HAP-1 (cell line): Measurements from ENCODE around the gene ADGRL2.
"Not testable (repeated sequence)": the region's sequence is repeated elsewhere in the genome, so short reads cannot be mapped to it uniquely, and the experiment has no call there.

ENCODE experiments used
- DNase-seq, 2 experiments: peaks; one replicate each; pipeline ENCODE4 v3.0.0-alpha.2; 2016 to 2020; ENCODE audit warnings: low spot score in 2 of 2
- H3K27me3 ChIP-seq: fragments of 250-450 bp; sonication (Bioruptor Pico); 2 replicates; pipeline ENCODE4 v1.5.1; 2020; ENCODE audit warnings: low read depth, mild to moderate bottlenecking, moderate library complexity
- H3K36me3 ChIP-seq: fragments of 250-450 bp; sonication (Bioruptor Pico); replicated peaks from 2 replicates; pipeline ENCODE4 v1.5.1; 2020; ENCODE audit warnings: mild to moderate bottlenecking
- H3K4me1 ChIP-seq: fragments of 250-450 bp; sonication (Bioruptor Pico); 2 replicates; pipeline ENCODE4 v1.5.1; 2020; ENCODE audit warnings: mild to moderate bottlenecking
- H3K4me3 ChIP-seq: fragments of 250-450 bp; sonication (Bioruptor Pico); 2 replicates; pipeline ENCODE4 v1.5.1; 2020; ENCODE audit warnings: mild to moderate bottlenecking, moderate library complexity
- H3K9me3 ChIP-seq: fragments of 250-450 bp; sonication (Bioruptor Pico); 2 replicates; pipeline ENCODE4 v1.5.1; 2020; ENCODE audit warnings: mild to moderate bottlenecking, moderate library complexity
- in situ Hi-C: fragments of 300-500 bp; cut with MboI; formaldehyde crosslinking; loops from 3 replicates; pipeline ENCODE4 v1.14.3; 2020; ENCODE audit warnings: low sequenced_read_pairs, inconsistent platforms, mixed read lengths

Gene ADGRL2

GRCh38 chr1:81847063-81847462 is 46.3 kb downstream of the ADGRL2 start:
- H3K9me3 ChIP-seq, result no peaks in the 10 kb centered on the region
- H3K4me1 ChIP-seq, result peaks cover 26% of the 10 kb centered on the region
- no peaks in the 10 kb centered on the region for H3K27me3 ChIP-seq
- in situ Hi-C loops, result no loop called here
- DNase-seq, result no peak
- H3K4me3 ChIP-seq, result no peak overlapping the region
- H3K36me3 ChIP-seq, result no peaks in the 10 kb centered on the region

GRCh38 chr1:81848880-81849682 is 48.3 kb downstream of the ADGRL2 start:
- Histone ChIP-seq H3K4me1 (peaks cover 26% of the 10 kb centered on the region), H3K9me3 (no peaks in the 10 kb centered on the region), H3K27me3 (no peaks in the 10 kb centered on the region), H3K4me3 (no peak overlapping the region), H3K36me3 (no peaks in the 10 kb centered on the region)
- DNase-seq, result peak in 1 of 2 experiments; percentile 96
- in situ Hi-C loops, result no loop called here

- in situ Hi-C loops, result no loop called here
- Histone ChIP-seq H3K4me3 (no peak overlapping the region), H3K9me3 (no peaks in the 10 kb centered on the region), H3K36me3 (no peaks in the 10 kb centered on the region), H3K27me3 (no peaks in the 10 kb centered on the region), H3K4me1 (peaks cover 26% of the 10 kb centered on the region)
- no peak for DNase-seq
Measured at GRCh38 chr1:81850031-81850430, 49.3 kb downstream of the ADGRL2 start.

- H3K27me3 ChIP-seq, result no peaks in the 10 kb centered on the region
- no peaks in the 10 kb centered on the region for H3K9me3 ChIP-seq
- peak in 1 of 2 experiments; percentile 50 for DNase-seq
- in situ Hi-C loops, result no loop called here
- H3K36me3 ChIP-seq, result no peaks in the 10 kb centered on the region
- no peak overlapping the region for H3K4me3 ChIP-seq
- peaks cover 26% of the 10 kb centered on the region for H3K4me1 ChIP-seq
Measured at GRCh38 chr1:81850495-81850894, 49.8 kb downstream of the ADGRL2 start.

- in situ Hi-C loops, result no loop called here
Measured at GRCh38 chr1:81851217-81851616, 50.5 kb downstream of the ADGRL2 start.

GRCh38 chr1:81852961-81853360 is 52.2 kb downstream of the ADGRL2 start:
- H3K4me3 ChIP-seq, result no peak overlapping the region
- H3K4me1 ChIP-seq, result peaks cover 26% of the 10 kb centered on the region
- no peaks in the 10 kb centered on the region for H3K36me3 ChIP-seq
- DNase-seq, result no peak
- no peaks in the 10 kb centered on the region for H3K9me3 ChIP-seq
- in situ Hi-C loops, result no loop called here
- H3K27me3 ChIP-seq, result no peaks in the 10 kb centered on the region

More at GRCh38 chr1:81851217-81851616, 50.5 kb downstream of the ADGRL2 start:
- Histone ChIP-seq H3K4me1 (peaks cover 26% of the 10 kb centered on the region), H3K9me3 (no peaks in the 10 kb centered on the region), H3K36me3 (no peaks in the 10 kb centered on the region), H3K27me3 (no peaks in the 10 kb centered on the region), H3K4me3 (no peak overlapping the region)
- DNase-seq, result no peak

- H3K27me3 ChIP-seq, result no peaks in the 10 kb centered on the region
- no peak for DNase-seq
- no peaks in the 10 kb centered on the region for H3K36me3 ChIP-seq
- no peak overlapping the region for H3K4me3 ChIP-seq
- in situ Hi-C loops, result no loop called here
- no peaks in the 10 kb centered on the region for H3K4me1 ChIP-seq
- no peaks in the 10 kb centered on the region for H3K9me3 ChIP-seq
Measured at GRCh38 chr1:81867235-81867634, 66.5 kb downstream of the ADGRL2 start.

- Histone ChIP-seq H3K4me3 (no peak overlapping the region), H3K36me3 (no peaks in the 10 kb centered on the region), H3K27me3 (no peaks in the 10 kb centered on the region), H3K4me1 (no peaks in the 10 kb centered on the region; the same call in 1 of the 2 replicates), H3K9me3 (no peaks in the 10 kb centered on the region)
- in situ Hi-C loops, result no loop called here
- DNase-seq, result no peak
Measured at GRCh38 chr1:81869307-81869706, 68.6 kb downstream of the ADGRL2 start.

- H3K9me3 ChIP-seq, H3K36me3 ChIP-seq, DNase-seq, H3K27me3 ChIP-seq, H3K4me3 ChIP-seq, in situ Hi-C loops: not testable (repeated sequence)
- H3K4me1 ChIP-seq, result peaks cover 10% of the 10 kb centered on the region
Measured at GRCh38 chr1:81871091-81871490, 70.4 kb downstream of the ADGRL2 start.

GRCh38 chr1:81873946-81874345 is 73.2 kb downstream of the ADGRL2 start:
- Histone ChIP-seq H3K4me3 (no peak overlapping the region), H3K9me3 (no peaks in the 10 kb centered on the region), H3K36me3 (no peaks in the 10 kb centered on the region), H3K4me1 (peaks cover 32% of the 10 kb centered on the region), H3K27me3 (no peaks in the 10 kb centered on the region)
- in situ Hi-C loops, result no loop called here
- DNase-seq, result no peak

GRCh38 chr1:81874461-81874860 is 73.7 kb downstream of the ADGRL2 start:
- peaks cover 32% of the 10 kb centered on the region for H3K4me1 ChIP-seq
- no peaks in the 10 kb centered on the region for H3K9me3 ChIP-seq
- in situ Hi-C loops, result no loop called here
- no peaks in the 10 kb centered on the region for H3K36me3 ChIP-seq
- no peaks in the 10 kb centered on the region for H3K27me3 ChIP-seq
- no peak for DNase-seq
- H3K4me3 ChIP-seq, result no peak overlapping the region

- Histone ChIP-seq H3K4me1 (peaks cover 32% of the 10 kb centered on the region), H3K4me3 (no peak overlapping the region), H3K36me3 (no peaks in the 10 kb centered on the region), H3K9me3 (no peaks in the 10 kb centered on the region), H3K27me3 (no peaks in the 10 kb centered on the region)
- peak in 1 of 2 experiments; percentile 32 for DNase-seq
- in situ Hi-C loops, result no loop called here
Measured at GRCh38 chr1:81874940-81875339, 74.2 kb downstream of the ADGRL2 start.

GRCh38 chr1:81876901-81877733 is 76.4 kb downstream of the ADGRL2 start:
- H3K9me3 ChIP-seq, result no peaks in the 10 kb centered on the region
- no peak overlapping the region for H3K4me3 ChIP-seq
- H3K27me3 ChIP-seq, result no peaks in the 10 kb centered on the region
- in situ Hi-C loops, result no loop called here
- no peaks in the 10 kb centered on the region for H3K36me3 ChIP-seq
- DNase-seq, result peak in 1 of 2 experiments; percentile 42
- H3K4me1 ChIP-seq, result peaks cover 32% of the 10 kb centered on the region

GRCh38 chr1:81877940-81878339 is 77.2 kb downstream of the ADGRL2 start:
- H3K9me3 ChIP-seq, result no peaks in the 10 kb centered on the region
- no peak overlapping the region for H3K4me3 ChIP-seq
- no peaks in the 10 kb centered on the region for H3K36me3 ChIP-seq
- no peaks in the 10 kb centered on the region for H3K27me3 ChIP-seq
- peaks cover 32% of the 10 kb centered on the region for H3K4me1 ChIP-seq
- in situ Hi-C loops, result no loop called here
- DNase-seq, result peak in 1 of 2 experiments; percentile 62
